ENCODE measurements around the gene KCNH8. TPM values are rescaled to one million over a fixed set of nuclear protein-coding genes. Genes with fewer than 3 reads are reported as not detected.

The KCNH8 gene
- total RNA-seq, 1 donor: not detected

GRCh38 chr3:19220311-19220710 lies 72.0 kb downstream of the KCNH8 start:
- no peaks in the 10 kb centered on the region for H3K79me2 ChIP-seq (ENCODE audit: insufficient read depth, low read length)
- H3K9me3 ChIP-seq (ENCODE audit: low read depth, low read length): peaks cover 8% of the 10 kb centered on the region
- H3K4me1 ChIP-seq (ENCODE audit: insufficient read depth, low read length): no peaks in the 10 kb centered on the region
- no peak overlapping the region for H2AFZ ChIP-seq (ENCODE audit: low read length)
- no peaks in the 10 kb centered on the region for H3K36me3 ChIP-seq (ENCODE audit: insufficient read depth, low read length)
- H3K4me3 ChIP-seq (ENCODE audit: insufficient read depth, low read length): no peak overlapping the region
- no peak overlapping the region for H3K27ac ChIP-seq (ENCODE audit: low read depth, low read length)
- H3K4me2 ChIP-seq (ENCODE audit: insufficient read depth, low read length): no peak overlapping the region
- H3K27me3 ChIP-seq (ENCODE audit: insufficient read depth, low read length): no peaks in the 10 kb centered on the region
- H4K20me1 ChIP-seq (ENCODE audit: insufficient read depth, low read length): no peaks in the 10 kb centered on the region
- DNase-seq (ENCODE audit: insufficient read length, low spot score, missing footprints): no peak
- no peak for TF ChIP-seq CTCF (IDR thresholded peaks at IDR 0.05; ENCODE audit: extremely low read depth, low read depth, low read length)

GRCh38 chr3:19221081-19221480 lies 72.8 kb downstream of the KCNH8 start:
- Histone ChIP-seq H4K20me1 (ENCODE audit: insufficient read depth, low read length) (no peaks in the 10 kb centered on the region), H3K4me3 (ENCODE audit: insufficient read depth, low read length) (no peak overlapping the region), H3K9me3 (ENCODE audit: low read depth, low read length) (peaks cover 8% of the 10 kb centered on the region), H3K4me2 (ENCODE audit: insufficient read depth, low read length) (no peak overlapping the region), H3K36me3 (ENCODE audit: insufficient read depth, low read length) (no peaks in the 10 kb centered on the region), H2AFZ (ENCODE audit: low read length) (no peak overlapping the region), H3K27ac (ENCODE audit: low read depth, low read length) (no peak overlapping the region), H3K4me1 (ENCODE audit: insufficient read depth, low read length) (no peaks in the 10 kb centered on the region), H3K27me3 (ENCODE audit: insufficient read depth, low read length) (no peaks in the 10 kb centered on the region), H3K79me2 (ENCODE audit: insufficient read depth, low read length) (no peaks in the 10 kb centered on the region)
- no peak for DNase-seq (ENCODE audit: insufficient read length, low spot score, missing footprints)
- TF ChIP-seq CTCF (IDR thresholded peaks at IDR 0.05; ENCODE audit: extremely low read depth, low read depth, low read length): no peak

GRCh38 chr3:19226479-19226878 lies 78.2 kb downstream of the KCNH8 start:
- TF ChIP-seq CTCF (IDR thresholded peaks at IDR 0.05; ENCODE audit: extremely low read depth, low read depth, low read length): no peak
- H3K4me1 ChIP-seq (ENCODE audit: insufficient read depth, low read length): no peaks in the 10 kb centered on the region
- no peak for DNase-seq (ENCODE audit: insufficient read length, low spot score, missing footprints)
- H4K20me1 ChIP-seq (ENCODE audit: insufficient read depth, low read length): no peaks in the 10 kb centered on the region
- no peak overlapping the region for H3K4me2 ChIP-seq (ENCODE audit: insufficient read depth, low read length)
- no peak overlapping the region for H3K4me3 ChIP-seq (ENCODE audit: insufficient read depth, low read length)
- no peaks in the 10 kb centered on the region for H3K79me2 ChIP-seq (ENCODE audit: insufficient read depth, low read length)
- peaks cover 9% of the 10 kb centered on the region for H3K9me3 ChIP-seq (ENCODE audit: low read depth, low read length)
- no peaks in the 10 kb centered on the region for H3K27me3 ChIP-seq (ENCODE audit: insufficient read depth, low read length)
- no peaks in the 10 kb centered on the region for H3K36me3 ChIP-seq (ENCODE audit: insufficient read depth, low read length)
- no peak overlapping the region for H3K27ac ChIP-seq (ENCODE audit: low read depth, low read length)
- H2AFZ ChIP-seq (ENCODE audit: low read length): no peak overlapping the region

- H3K4me3 ChIP-seq (ENCODE audit: insufficient read depth, low read length): no peak overlapping the region
- no peak for DNase-seq (ENCODE audit: insufficient read length, low spot score, missing footprints)
- H3K4me2 ChIP-seq (ENCODE audit: insufficient read depth, low read length): no peak overlapping the region
- no peaks in the 10 kb centered on the region for H3K27me3 ChIP-seq (ENCODE audit: insufficient read depth, low read length)
- no peak overlapping the region for H2AFZ ChIP-seq (ENCODE audit: low read length)
- no peaks in the 10 kb centered on the region for H4K20me1 ChIP-seq (ENCODE audit: insufficient read depth, low read length)
- no peaks in the 10 kb centered on the region for H3K4me1 ChIP-seq (ENCODE audit: insufficient read depth, low read length)
- no peaks in the 10 kb centered on the region for H3K79me2 ChIP-seq (ENCODE audit: insufficient read depth, low read length)
- no peaks in the 10 kb centered on the region for H3K36me3 ChIP-seq (ENCODE audit: insufficient read depth, low read length)
- no peak for TF ChIP-seq CTCF (IDR thresholded peaks at IDR 0.05; ENCODE audit: extremely low read depth, low read depth, low read length)
- peaks cover 9% of the 10 kb centered on the region for H3K9me3 ChIP-seq (ENCODE audit: low read depth, low read length)
- no peak overlapping the region for H3K27ac ChIP-seq (ENCODE audit: low read depth, low read length)
Observed at GRCh38 chr3:19228167-19228566, 79.9 kb downstream of the KCNH8 start.

All from osteoblast (primary cell).